ENCODE results near the gene RAB6B.

Gene RAB6B

GRCh38 chr3:133834621-133835417 lies 60.9 kb downstream of the RAB6B start:
- DNase-seq, result peak; percentile 7

- peak; percentile 14 for DNase-seq
Measured at GRCh38 chr3:133833880-133834620, 61.6 kb downstream of the RAB6B start.

GRCh38 chr3:133833267-133833666 lies 62.4 kb downstream of the RAB6B start:
- DNase-seq, result peak; percentile 12

GRCh38 chr3:133832802-133833144 lies 62.9 kb downstream of the RAB6B start:
- no peak for DNase-seq

- DNase-seq, result peak; percentile 20
Measured at GRCh38 chr3:133831966-133832801, 63.5 kb downstream of the RAB6B start.

- no peak for DNase-seq
Measured at GRCh38 chr3:133830071-133830470, 65.6 kb downstream of the RAB6B start.

- no peak for DNase-seq
Measured at GRCh38 chr3:133829310-133829707, 66.4 kb downstream of the RAB6B start.

- peak; percentile 10 for DNase-seq
Measured at GRCh38 chr3:133828576-133829309, 66.9 kb downstream of the RAB6B start.

- DNase-seq, result peak; percentile 16
Measured at GRCh38 chr3:133827684-133828083, 68.0 kb downstream of the RAB6B start.

GRCh38 chr3:133827136-133827535 lies 68.5 kb downstream of the RAB6B start:
- DNase-seq, result peak; percentile 14

- DNase-seq, result no peak
Measured at GRCh38 chr3:133825969-133826727, 69.5 kb downstream of the RAB6B start.

- peak; percentile 22 for DNase-seq
Measured at GRCh38 chr3:133824961-133825485, 70.7 kb downstream of the RAB6B start.

GRCh38 chr3:133821767-133822638 lies 73.7 kb downstream of the RAB6B start:
- DNase-seq, result peak; percentile 23

GRCh38 chr3:133820889-133821675 lies 74.6 kb downstream of the RAB6B start:
- peak; percentile 9 for DNase-seq

GRCh38 chr3:133820129-133820528 lies 75.6 kb downstream of the RAB6B start:
- DNase-seq, result no peak

GRCh38 chr3:133815386-133815785 lies 80.3 kb downstream of the RAB6B start:
- DNase-seq, result no peak

- DNase-seq, result no peak
Measured at GRCh38 chr3:133812872-133813271, 82.8 kb downstream of the RAB6B start.

- peak; percentile 95 for DNase-seq
Measured at GRCh38 chr3:133805702-133806475, 89.8 kb downstream of the RAB6B start, which contains the start of gene SRPRB. TSS of gene SRPRB (plus strand) at chr3:133805815. CDS start at chr3:133805849, 34 bp downstream.

GRCh38 chr3:133805384-133805701 lies 90.3 kb downstream of the RAB6B start:
- no peak for DNase-seq

All from stimulated activated CD8-positive, alpha-beta memory T cell treated with anti-CD3 and anti-CD28 coated beads, Interleukin-4, amount 100 ng/mL, for 48 hours (primary cell).